ENCODE measurements around the gene SCAMP5.

DNA sequence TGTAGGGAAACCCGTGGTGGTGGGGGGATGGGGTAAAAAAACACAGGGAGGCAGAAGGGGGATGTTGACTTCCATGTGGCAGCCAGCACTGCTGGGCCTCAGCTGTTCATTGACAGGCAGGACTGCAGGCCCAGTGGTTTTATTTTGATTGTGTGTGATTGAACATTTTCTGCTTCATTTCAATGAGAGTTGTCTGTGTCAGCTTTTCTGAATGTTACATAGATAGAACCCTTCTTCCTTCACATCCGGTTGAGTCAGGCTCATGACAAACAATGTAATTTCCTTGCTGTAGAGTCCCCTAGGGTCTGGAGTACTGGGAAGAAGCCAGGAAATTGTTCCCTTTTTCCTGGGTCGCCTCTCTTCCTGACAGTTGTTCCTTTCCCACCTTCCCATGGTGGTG lies 30.6 kb upstream of the SCAMP5 start:
- no peak for TF ChIP-seq NR3C1 (CRISPR knock-in tag; conservative IDR thresholded peaks at IDR 0.05; ENCODE audit: low read depth)
- TF ChIP-seq JUN (CRISPR knock-in tag; IDR thresholded peaks at IDR 0.05): no peak
- TF ChIP-seq, protein P1, sequence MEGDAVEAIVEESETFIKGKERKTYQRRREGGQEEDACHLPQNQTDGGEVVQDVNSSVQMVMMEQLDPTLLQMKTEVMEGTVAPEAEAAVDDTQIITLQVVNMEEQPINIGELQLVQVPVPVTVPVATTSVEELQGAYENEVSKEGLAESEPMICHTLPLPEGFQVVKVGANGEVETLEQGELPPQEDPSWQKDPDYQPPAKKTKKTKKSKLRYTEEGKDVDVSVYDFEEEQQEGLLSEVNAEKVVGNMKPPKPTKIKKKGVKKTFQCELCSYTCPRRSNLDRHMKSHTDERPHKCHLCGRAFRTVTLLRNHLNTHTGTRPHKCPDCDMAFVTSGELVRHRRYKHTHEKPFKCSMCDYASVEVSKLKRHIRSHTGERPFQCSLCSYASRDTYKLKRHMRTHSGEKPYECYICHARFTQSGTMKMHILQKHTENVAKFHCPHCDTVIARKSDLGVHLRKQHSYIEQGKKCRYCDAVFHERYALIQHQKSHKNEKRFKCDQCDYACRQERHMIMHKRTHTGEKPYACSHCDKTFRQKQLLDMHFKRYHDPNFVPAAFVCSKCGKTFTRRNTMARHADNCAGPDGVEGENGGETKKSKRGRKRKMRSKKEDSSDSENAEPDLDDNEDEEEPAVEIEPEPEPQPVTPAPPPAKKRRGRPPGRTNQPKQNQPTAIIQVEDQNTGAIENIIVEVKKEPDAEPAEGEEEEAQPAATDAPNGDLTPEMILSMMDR (IDR thresholded peaks at IDR 0.05): no peak
- TF ChIP-seq ZNF138 (CRISPR knock-in tag; conservative IDR thresholded peaks at IDR 0.05): no peak
- TF ChIP-seq, protein P2, sequence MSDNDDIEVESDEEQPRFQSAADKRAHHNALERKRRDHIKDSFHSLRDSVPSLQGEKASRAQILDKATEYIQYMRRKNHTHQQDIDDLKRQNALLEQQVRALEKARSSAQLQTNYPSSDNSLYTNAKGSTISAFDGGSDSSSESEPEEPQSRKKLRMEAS (CRISPR knock-in tag; IDR thresholded peaks at IDR 0.05): no peak
- TF ChIP-seq TP53 (CRISPR knock-in tag; IDR thresholded peaks at IDR 0.05): no peak
- TF ChIP-seq, protein P3, sequence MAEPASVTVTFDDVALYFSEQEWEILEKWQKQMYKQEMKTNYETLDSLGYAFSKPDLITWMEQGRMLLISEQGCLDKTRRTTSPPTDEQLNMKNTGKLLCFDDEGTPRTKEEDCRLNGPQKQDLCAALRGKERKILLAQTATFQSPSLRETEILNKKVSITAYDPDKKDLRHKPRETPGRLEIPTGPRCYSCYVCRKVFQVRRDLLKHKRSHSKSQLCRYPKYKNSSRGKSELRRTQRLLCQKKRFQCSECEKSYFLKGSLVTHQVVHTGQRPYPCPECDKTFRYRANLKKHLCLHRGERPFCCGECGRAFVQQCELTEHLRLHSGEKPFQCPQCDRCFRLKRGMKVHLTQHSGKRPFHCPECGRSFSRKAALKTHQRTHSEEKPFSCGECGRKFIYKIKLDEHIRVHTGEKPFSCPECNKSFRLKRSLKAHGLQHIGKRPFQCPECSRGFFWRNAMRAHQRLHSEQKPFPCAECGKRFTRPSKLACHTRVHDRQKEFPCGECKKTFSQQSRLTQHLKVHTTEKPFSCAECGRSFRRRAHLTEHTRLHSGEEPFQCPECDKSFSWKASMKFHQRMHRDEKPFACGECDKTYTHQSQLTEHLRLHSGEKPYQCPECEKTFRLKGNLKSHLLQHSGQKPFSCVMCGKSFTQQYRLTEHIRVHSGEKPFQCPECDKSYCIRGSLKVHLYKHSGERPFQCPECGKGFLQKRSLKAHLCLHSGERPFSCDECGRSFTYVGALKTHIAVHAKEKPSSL (CRISPR knock-in tag; conservative IDR thresholded peaks at IDR 0.05): no peak
- TF ChIP-seq ESRRA (CRISPR knock-in tag; IDR thresholded peaks at IDR 0.05; ENCODE audit: borderline replicate concordance): no peak
- TF ChIP-seq NR1H2 (CRISPR knock-in tag; IDR thresholded peaks at IDR 0.05): no peak
- TF ChIP-seq, protein P4, sequence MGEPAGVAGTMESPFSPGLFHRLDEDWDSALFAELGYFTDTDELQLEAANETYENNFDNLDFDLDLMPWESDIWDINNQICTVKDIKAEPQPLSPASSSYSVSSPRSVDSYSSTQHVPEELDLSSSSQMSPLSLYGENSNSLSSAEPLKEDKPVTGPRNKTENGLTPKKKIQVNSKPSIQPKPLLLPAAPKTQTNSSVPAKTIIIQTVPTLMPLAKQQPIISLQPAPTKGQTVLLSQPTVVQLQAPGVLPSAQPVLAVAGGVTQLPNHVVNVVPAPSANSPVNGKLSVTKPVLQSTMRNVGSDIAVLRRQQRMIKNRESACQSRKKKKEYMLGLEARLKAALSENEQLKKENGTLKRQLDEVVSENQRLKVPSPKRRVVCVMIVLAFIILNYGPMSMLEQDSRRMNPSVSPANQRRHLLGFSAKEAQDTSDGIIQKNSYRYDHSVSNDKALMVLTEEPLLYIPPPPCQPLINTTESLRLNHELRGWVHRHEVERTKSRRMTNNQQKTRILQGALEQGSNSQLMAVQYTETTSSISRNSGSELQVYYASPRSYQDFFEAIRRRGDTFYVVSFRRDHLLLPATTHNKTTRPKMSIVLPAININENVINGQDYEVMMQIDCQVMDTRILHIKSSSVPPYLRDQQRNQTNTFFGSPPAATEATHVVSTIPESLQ (CRISPR knock-in tag; IDR thresholded peaks at IDR 0.05): no peak
- TF ChIP-seq IRF2 (CRISPR knock-in tag; IDR thresholded peaks at IDR 0.05; ENCODE audit: borderline replicate concordance, low read depth): no peak
- TF ChIP-seq KAT7 (CRISPR knock-in tag; IDR thresholded peaks at IDR 0.05; ENCODE audit: borderline replicate concordance): no peak

All from WTC11 (cell line).